B cell (primary cell): ENCODE measurements around the gene KLK10. TPM values are rescaled to one million over a fixed set of nuclear protein-coding genes. Genes with fewer than 3 reads are reported as not detected.

Experiments used
- ATAC-seq: fragments of 200-7000 bp; cut with Tn5 transposase; one replicate; pipeline ENCODE4 v1.10.0; 2021; ENCODE audit warnings: low read depth, mild to moderate bottlenecking, moderate number of reproducible peaks, moderate library complexity
- CTCF ChIA-PET: fragments of 350-600 bp; sonication (Branson Sonifier 250); formaldehyde crosslinking; loops from one replicate; lab custom pipeline; 2021; ENCODE audit warnings: antibody characterized with exemption, inconsistent platforms; lab: Charles Lee
- POLR2A ChIA-PET: fragments of 350-600 bp; sonication (Branson Sonifier 250); formaldehyde crosslinking; loops from one replicate; lab custom pipeline; 2021; ENCODE audit warnings: antibody characterized with exemption; lab: Charles Lee
- DNase-seq: peaks from one replicate; pipeline ENCODE4 v3.0.0; 2013
- H2AFZ ChIP-seq: 2 replicates; pipeline ENCODE4 v1.6.1; 2012; ENCODE audit warnings: mild to moderate bottlenecking, low read depth, low read length; ENCODE audit not compliant: insufficient read depth, poor library complexity, severe bottlenecking
- H3K27ac ChIP-seq, 2 donors: 1 replicate in 1 of 2; 2 replicates in 1 of 2; pipeline ENCODE4 v1.5.1; 2012 to 2013; ENCODE audit warnings: low read length in 2 of 2, mild to moderate bottlenecking in 2 of 2, moderate library complexity in 1 of 2
- H3K27me3 ChIP-seq, 4 experiments: fragments of 200-600 bp in 1 of 4; sonication (generic) in 1 of 4; replicated peaks in 1 of 4; 1 replicate in 2 of 4; 2 replicates in 2 of 4; pipeline versions ENCODE4 v1.6.1 to v1.7.0; 2013 to 2016; ENCODE audit warnings: low read length in 3 of 4, mild to moderate bottlenecking in 2 of 4, mixed read lengths in 1 of 4, moderate library complexity in 1 of 4; ENCODE audit not compliant: insufficient read depth in 4 of 4, control insufficient read depth in 3 of 4; ENCODE audit errors: control extremely low read depth in 1 of 4
- H3K36me3 ChIP-seq, 2 experiments: replicated peaks in 1 of 2; 1 replicate in 1 of 2; 2 replicates in 1 of 2; pipeline versions ENCODE4 v1.6.1 to v1.7.1; 2013; ENCODE audit warnings: low read length in 1 of 2; ENCODE audit not compliant: insufficient read depth in 2 of 2, control insufficient read depth in 1 of 2; ENCODE audit errors: control extremely low read depth in 1 of 2, extremely low read depth in 1 of 2
- H3K4me1 ChIP-seq, 2 donors: fragments of 200-600 bp in 1 of 2; sonication (generic) in 1 of 2; 1 replicate in 1 of 2; 2 replicates in 1 of 2; pipeline versions ENCODE4 v1.5.1 to v1.6.1; 2013 to 2017; ENCODE audit warnings: low read length in 2 of 2; ENCODE audit not compliant: control insufficient read depth in 2 of 2, insufficient read depth in 2 of 2
- H3K4me2 ChIP-seq: replicated peaks from 2 replicates; pipeline ENCODE3; 2012; ENCODE audit warnings: mild to moderate bottlenecking, low read depth, low read length; ENCODE audit not compliant: poor library complexity, severe bottlenecking
- H3K4me3 ChIP-seq, 5 experiments: fragments of 200-600 bp in 1 of 5; sonication (generic) in 1 of 5; 1 replicate in 3 of 5; 2 replicates in 2 of 5; pipeline versions ENCODE4 v1.5.1 to v1.7.0; 2011 to 2016; ENCODE audit warnings: low read length in 4 of 5, mild to moderate bottlenecking in 4 of 5, low read depth in 2 of 5, control low read depth in 1 of 5, moderate library complexity in 1 of 5; ENCODE audit not compliant: insufficient read depth in 1 of 5; ENCODE audit errors: control extremely low read depth in 1 of 5, extremely low read depth in 1 of 5
- H3K79me2 ChIP-seq: fragments of 200-600 bp; sonication (generic); one replicate; pipeline ENCODE4 v1.6.0; 2016; ENCODE audit warnings: low read length; ENCODE audit not compliant: control insufficient read depth, insufficient read depth
- H3K9ac ChIP-seq: fragments of 200-600 bp; sonication (generic); 2 replicates; pipeline ENCODE4 v1.6.1; 2017; ENCODE audit warnings: mild to moderate bottlenecking, low read length, moderate library complexity
- H3K9me3 ChIP-seq, 3 donors: one replicate each; pipeline versions ENCODE4 v1.6.1 to v1.7.1; 2013; ENCODE audit warnings: low read length in 2 of 3; ENCODE audit not compliant: control insufficient read depth in 2 of 3, insufficient read depth in 1 of 3; ENCODE audit errors: control extremely low read depth in 1 of 3
- H4K20me1 ChIP-seq: 2 replicates; pipeline ENCODE4 v1.6.0; 2012; ENCODE audit warnings: mild to moderate bottlenecking, low read length; ENCODE audit not compliant: insufficient read depth, control insufficient read depth, poor library complexity, severe bottlenecking
- H3K27ac Mint-ChIP-seq: one replicate; pipeline ENCODE4 v1.8.0; 2021; ENCODE audit warnings: mixed read lengths
- H3K27me3 Mint-ChIP-seq: one replicate; pipeline ENCODE4 v1.8.0; 2021; ENCODE audit warnings: mixed read lengths
- H3K4me1 Mint-ChIP-seq: one replicate; pipeline ENCODE4 v1.8.0; 2021; ENCODE audit warnings: mixed read lengths
- H3K4me3 Mint-ChIP-seq: one replicate; pipeline ENCODE4 v1.8.0; 2021; ENCODE audit warnings: mixed read lengths
- H3K9me3 Mint-ChIP-seq: one replicate; pipeline ENCODE4 v1.8.0; 2022; ENCODE audit warnings: mixed read lengths; ENCODE audit not compliant: insufficient read depth
- CTCF ChIP-seq: fragments of 200-600 bp; IDR thresholded peaks from one replicate; pipeline ENCODE4 v1.8.0; 2022; ENCODE audit warnings: antibody characterized with exemption, mild to moderate bottlenecking
- EZH2 ChIP-seq: IDR thresholded peaks from 2 replicates; pipeline ENCODE4 v1.6.1; 2012; ENCODE audit warnings: borderline replicate concordance, low read depth, mild to moderate bottlenecking, moderate library complexity, low read length; ENCODE audit not compliant: insufficient read depth, poor library complexity, severe bottlenecking
- WGBS: methylation state at CpG from one replicate; pipeline ENCODE4 v1.1.5; 2013; ENCODE audit warnings: missing lambda C conversion rate; ENCODE audit not compliant: insufficient coverage; 5-methylcytosine and 5-hydroxymethylcytosine counted together
- intact Hi-C: fragments of 100-400 bp; cut with micrococcal nuclease; formaldehyde crosslinking; loops from one replicate; pipeline ENCODE4 v1.10.0; 2022
- polyA plus RNA-seq: library from polyadenylated mRNA; depleted of rRNA; stranded (reverse); fragments of >200 nt; gene quantifications from 2 replicates; pipeline ENCODE4 v1.2.3, GENCODE V29; 2012
- total RNA-seq, 2 donors: library from RNA; stranded (reverse); fragments of 120-200 nt in 1 of 2; gene quantifications; 1 replicate in 1 of 2; 2 replicates in 1 of 2; pipeline versions ENCODE4 v1.2.3 to v1.2.4, GENCODE V29; 2013 to 2022

Gene KLK10
- total and polyA plus RNA-seq, 2 donors (not counting 1 experiment from before 2014, with no cell fraction given), result not detected

DNA sequence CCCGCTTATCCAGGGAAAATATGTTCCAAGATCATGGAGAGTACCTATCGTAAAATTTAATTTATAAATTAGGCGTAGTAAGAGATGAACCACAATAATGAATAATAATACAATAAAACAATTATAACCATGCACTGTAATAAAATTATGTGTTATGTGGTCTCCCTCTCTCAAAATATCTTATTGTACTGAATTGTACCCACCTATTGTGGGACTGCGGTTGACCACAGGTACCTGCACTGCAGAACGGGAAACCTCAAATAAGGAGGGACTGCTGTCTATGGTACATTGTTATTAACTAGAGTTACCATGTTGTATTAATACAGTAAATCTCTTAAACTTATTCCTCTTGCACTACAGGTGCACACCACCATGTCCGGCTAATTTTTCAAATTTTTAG is 20.6 kb upstream of the KLK10 start:
- H3K4me1 ChIP-seq, result no peaks in the 10 kb centered on the region
- intact Hi-C loops, result no loop called here
- H2AFZ ChIP-seq, result no peak overlapping the region
- no peak for ATAC-seq
- no peak overlapping the region for H3K27ac ChIP-seq
- H3K27me3 Mint-ChIP-seq, result peaks cover 10% of the 10 kb centered on the region
- no peak overlapping the region for H3K4me2 ChIP-seq
- TF ChIP-seq CTCF, result no peak
- no peak for TF ChIP-seq EZH2
- WGBS, result no CpG with 5 or more reads among the region's 6 CpGs
- H3K9me3 Mint-ChIP-seq, result peaks cover 2% of the 10 kb centered on the region
- no peak overlapping the region for H3K4me3 Mint-ChIP-seq
- H3K27me3 ChIP-seq, result no peaks in the 10 kb centered on the region
- no peak overlapping the region for H3K4me3 ChIP-seq
- no peaks in the 10 kb centered on the region for H3K4me1 Mint-ChIP-seq
- no peaks in the 10 kb centered on the region for H4K20me1 ChIP-seq
- no peak overlapping the region for H3K9ac ChIP-seq
- H3K79me2 ChIP-seq, result no peaks in the 10 kb centered on the region
- ChIA-PET CTCF (no interaction called here), POLR2A (no interaction called here)
- no peaks in the 10 kb centered on the region for H3K36me3 ChIP-seq
- DNase-seq, result no peak
- H3K9me3 ChIP-seq, result no peaks in the 10 kb centered on the region
- no peak overlapping the region for H3K27ac Mint-ChIP-seq

GRCh38 chr19:51036519-51036918 is 17.0 kb upstream of the KLK10 start:
- Mint-ChIP-seq H3K9me3 (peaks cover under 1% of the 10 kb centered on the region), H3K4me3 (no peak overlapping the region), H3K4me1 (no peaks in the 10 kb centered on the region), H3K27ac (no peak overlapping the region), H3K27me3 (peaks cover 12% of the 10 kb centered on the region)
- H3K27me3 ChIP-seq, result peaks cover 0 to 4% (median 0%) of the 10 kb centered on the region in 4 experiments
- TF ChIP-seq EZH2 (no peak), CTCF (no peak)
- no peak overlapping the region for H3K4me2 ChIP-seq
- H3K27ac ChIP-seq, result no peak overlapping the region
- no peaks in the 10 kb centered on the region for H4K20me1 ChIP-seq
- ATAC-seq (no peak), DNase-seq (no peak)
- ChIA-PET POLR2A (no interaction called here), CTCF (no interaction called here)
- H3K4me1 ChIP-seq, result no peaks in the 10 kb centered on the region
- 64% methylated on average over 6 of the region's 9 CpGs for WGBS
- H2AFZ ChIP-seq, result no peak overlapping the region
- no peaks in the 10 kb centered on the region for H3K79me2 ChIP-seq
- H3K4me3 ChIP-seq, result no peak overlapping the region
- intact Hi-C loops, result no loop called here
- H3K9ac ChIP-seq, result no peak overlapping the region
- peaks cover 0 to 3% (median 0%) of the 10 kb centered on the region in 3 donors for H3K9me3 ChIP-seq
- no peaks in the 10 kb centered on the region for H3K36me3 ChIP-seq
